ENCODE data around the gene TSPAN13. TPM values are rescaled to one million over a fixed set of nuclear protein-coding genes. Genes with fewer than 3 reads are reported as not detected.

Gene TSPAN13
- total and polyA plus RNA-seq, 2 of the 4 experiments (the other 2 are of a cell fraction): 3.0 to 5.0 TPM

DNA sequence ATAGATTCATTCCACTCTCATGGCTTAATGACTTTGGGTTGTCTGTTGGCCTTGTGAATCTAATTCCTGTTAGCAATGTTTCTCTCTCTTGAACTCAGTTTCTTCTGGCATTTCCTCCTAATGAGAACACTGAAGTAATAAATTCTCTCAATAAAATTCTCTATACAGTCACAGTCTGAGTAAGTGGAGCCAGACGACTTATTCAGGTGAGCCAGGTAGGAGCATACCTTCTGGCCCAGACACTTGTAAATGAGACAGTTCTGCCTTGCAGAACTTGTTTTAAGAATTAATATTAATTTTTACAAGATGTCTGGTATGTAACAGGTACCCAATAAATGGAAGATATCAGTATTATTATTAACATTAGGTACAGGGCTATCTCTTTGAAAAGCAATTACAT, 79.8 kb downstream of the TSPAN13 start:
- Histone ChIP-seq H2BK5ac (ENCODE audit: low read depth, low read length, poor library complexity, severe bottlenecking) (no peak overlapping the region), H2AFZ (replicated peaks; ENCODE audit: low read length, poor library complexity) (no peak overlapping the region), H3K23ac (ENCODE audit: low read depth, low read length) (no peak overlapping the region), H3K9ac (ENCODE audit: low read depth, low read length) (no peak overlapping the region), H3K9me1 (ENCODE audit: insufficient read depth, low read length) (no peaks in the 10 kb centered on the region), H2AK5ac (ENCODE audit: low read depth, low read length) (no peak overlapping the region), H4K5ac (ENCODE audit: low read depth, low read length) (no peak overlapping the region), H3K27ac (ENCODE audit: insufficient read depth, low read length) (no peak overlapping the region), H3K36me3 (ENCODE audit: control insufficient read depth, insufficient read depth, low read length) (no peaks in the 10 kb centered on the region), H3K4me3 (ENCODE audit: insufficient read depth, low read depth, low read length) (no peak overlapping the region), H2AK9ac (replicated peaks; ENCODE audit: low read depth, low read length, poor library complexity) (no peak overlapping the region), H2BK120ac (ENCODE audit: low read depth, low read length) (no peak overlapping the region), H3K14ac (replicated peaks; ENCODE audit: low read depth, low read length) (no peak overlapping the region), H3K4me2 (ENCODE audit: low read depth, low read length) (no peak overlapping the region), H3K4me1 (ENCODE audit: control insufficient read depth, insufficient read depth, low read length) (peaks cover under 1% of the 10 kb centered on the region; the same call in 1 of the 2 replicates), H3K18ac (ENCODE audit: low read depth, low read length) (no peak overlapping the region), H4K8ac (ENCODE audit: low read depth in 2 of 2, low read length in 2 of 2) (no peak overlapping the region), H2BK20ac (ENCODE audit: low read depth, low read length) (no peak overlapping the region), H3K9me3 (ENCODE audit: control insufficient read depth, insufficient read depth, low read length) (no peaks in the 10 kb centered on the region), H2BK15ac (ENCODE audit: low read depth, low read length) (no peak overlapping the region), H3K4ac (ENCODE audit: low read depth, low read length) (no peak overlapping the region), H3K79me1 (ENCODE audit: low read depth in 1 of 2, low read length in 2 of 2) (no peaks in the 10 kb centered on the region), H3K56ac (ENCODE audit: extremely low read depth, insufficient read depth, low read length) (no peak overlapping the region), H4K91ac (ENCODE audit: insufficient read depth, low read depth, low read length) (no peak overlapping the region), H3K27me3 (ENCODE audit: control insufficient read depth, insufficient read depth, low read length) (no peaks in the 10 kb centered on the region), H4K20me1 (ENCODE audit: insufficient read depth, low read length) (no peaks in the 10 kb centered on the region)
- no TSS peak for BruUV-seq (replicated peaks)
- WGBS, 2 experiments (ENCODE audit: extremely low coverage in 2 of 2, insufficient read length in 1 of 2): no CpG with 5 or more reads among the region's 1 CpG
- intact Hi-C loops (cut with micrococcal nuclease) (no loop called here), dilution Hi-C loops (cut with HindIII; ENCODE audit: low sequenced_read_pairs, unreplicated experiment) (no loop called here), in situ Hi-C loops (cut with MboI; ENCODE audit: low sequenced_read_pairs) (no loop called here)
- DNase-seq: no peak
- TF ChIP-seq CEBPB (IDR thresholded peaks at IDR 0.05; ENCODE audit: low read depth, low read length) (no peak), POLR2A (IDR thresholded peaks at IDR 0.05; ENCODE audit: low read depth, low read length) (no peak), FOS (IDR thresholded peaks at IDR 0.05; ENCODE audit: low read depth, low read length) (no peak)
- ChIA-PET POLR2A (ENCODE audit: unreplicated experiment) (no interaction called here), CTCF (no interaction called here)
- ATAC-seq (ENCODE audit: low read depth): no peak

Other genes starting within 250 kb of the TSPAN13 start
- gene LRRC72, start 226.9 kb upstream of the TSPAN13 start, total RNA-seq (2012; rRNA removed): not detected in 2 replicates
- gene LRRC72, start 226.9 kb upstream of the TSPAN13 start, polyA plus RNA-seq (2012; rRNA removed): not detected in 2 replicates
- 41.9 and 43.6 TPM in 2 replicates for gene ANKMY2, start 108.0 kb upstream of the TSPAN13 start, total RNA-seq (2012; rRNA removed)
- gene ANKMY2, start 108.0 kb upstream of the TSPAN13 start, polyA plus RNA-seq (2012; rRNA removed): 15.8 and 19.5 TPM in 2 replicates
- gene BZW2, start 107.6 kb upstream of the TSPAN13 start, total RNA-seq (2012; rRNA removed): 58.1 and 65.0 TPM in 2 replicates
- 86.1 and 92.9 TPM in 2 replicates for gene BZW2, start 107.6 kb upstream of the TSPAN13 start, polyA plus RNA-seq (2012; rRNA removed)
- gene AGR2, start 51.2 kb downstream of the TSPAN13 start, total RNA-seq (2012; rRNA removed): not detected in 2 replicates
- not detected in 2 replicates for gene AGR2, start 51.2 kb downstream of the TSPAN13 start, polyA plus RNA-seq (2012; rRNA removed)
- gene AGR3, start 128.2 kb downstream of the TSPAN13 start, total RNA-seq (2012; rRNA removed): not detected in 2 replicates
- not detected in 2 replicates for gene AGR3, start 128.2 kb downstream of the TSPAN13 start, polyA plus RNA-seq (2012; rRNA removed)